SK-N-SH (cell line): ENCODE measurements around the gene SLC7A8. TPM values are rescaled to one million over a fixed set of nuclear protein-coding genes. Genes with fewer than 3 reads are reported as not detected.
A peak's percentile ranks its signal among the peaks of the same experiment; 100 is the strongest.

Source experiments
- CTCF ChIA-PET: fragments of 300-600, 350-600 bp; formaldehyde crosslinking; extraction: SDS; loops from one replicate; lab custom pipeline; 2021; lab: Yijun Ruan, JAX
- POLR2A ChIA-PET: fragments of 350-600 bp; sonication (Branson Sonifier 250); formaldehyde crosslinking; extraction: SDS; loops from one replicate; lab custom pipeline; 2020; ENCODE audit warnings: antibody characterized with exemption, inconsistent platforms; lab: Yijun Ruan, JAX
- DNase-seq: peaks from one replicate; pipeline ENCODE4 v3.0.0; 2012
- H2AFZ ChIP-seq: fragments of 200-600 bp; sonication (generic); 2 replicates; pipeline ENCODE4 v1.8.1; 2016; ENCODE audit warnings: antibody characterized with exemption, mild to moderate bottlenecking, low read depth
- H3F3A ChIP-seq: fragments of 200-600 bp; sonication (generic); replicated peaks from 2 replicates; pipeline ENCODE3; 2016; ENCODE audit warnings: antibody characterized with exemption, mild to moderate bottlenecking; ENCODE audit not compliant: insufficient read depth
- H3K27ac ChIP-seq, 2 experiments: fragments of 200-500 bp in 1 of 2; fragments of 200-600 bp in 1 of 2; sonication (Bioruptor generic) in 1 of 2; sonication (generic), shearing (Covaris generic) in 1 of 2; 2 replicates each; pipeline versions ENCODE4 v1.5.1 to v1.6.1; 2014 to 2016; ENCODE audit warnings: low read depth in 2 of 2, inconsistent platforms in 1 of 2, low read length in 1 of 2, mild to moderate bottlenecking in 1 of 2, mixed read lengths in 1 of 2
- H3K27me3 ChIP-seq: fragments of 200-600 bp; sonication (generic), shearing (Covaris generic); 2 replicates; pipeline ENCODE4 v1.6.1; 2016; ENCODE audit warnings: mixed run types; ENCODE audit not compliant: insufficient read depth
- H3K36me3 ChIP-seq, 2 experiments: fragments of 200-500 bp in 1 of 2; fragments of 200-600 bp in 1 of 2; sonication (Bioruptor generic) in 1 of 2; sonication (generic) in 1 of 2; replicated peaks in 1 of 2; 2 replicates each; pipeline versions ENCODE3 to v1.5.1; 2014 to 2016; ENCODE audit warnings: low read length in 1 of 2, mild to moderate bottlenecking in 1 of 2; ENCODE audit not compliant: insufficient read depth in 2 of 2, control insufficient read depth in 1 of 2
- H3K4me1 ChIP-seq, 2 experiments: fragments of 200-500 bp in 1 of 2; fragments of 200-600 bp in 1 of 2; sonication (Bioruptor generic) in 1 of 2; sonication (generic), shearing (Covaris generic) in 1 of 2; 2 replicates each; pipeline versions ENCODE4 v1.5.1 to v1.6.1; 2014 to 2016; ENCODE audit warnings: low read depth in 1 of 2, low read length in 1 of 2, mixed run types in 1 of 2; ENCODE audit not compliant: insufficient read depth in 2 of 2, control insufficient read depth in 1 of 2
- H3K4me2 ChIP-seq: fragments of 200-600 bp; sonication (generic), shearing (Covaris generic); 2 replicates; pipeline ENCODE4 v1.6.1; 2017; ENCODE audit warnings: mixed run types
- H3K4me3 ChIP-seq, 2 experiments: fragments of 200-500 bp in 1 of 2; fragments of 200-600 bp in 1 of 2; sonication (Bioruptor generic) in 1 of 2; sonication (generic), shearing (Covaris generic) in 1 of 2; 2 replicates each; pipeline versions ENCODE4 v1.5.1 to v1.8.1; 2014 to 2016; ENCODE audit warnings: low read depth in 2 of 2, inconsistent platforms in 1 of 2, low read length in 1 of 2, mild to moderate bottlenecking in 1 of 2, mixed read lengths in 1 of 2, moderate library complexity in 1 of 2
- H3K79me2 ChIP-seq: fragments of 200-600 bp; sonication (generic); 2 replicates; pipeline ENCODE4 v1.8.1; 2017; ENCODE audit warnings: mild to moderate bottlenecking; ENCODE audit not compliant: insufficient read depth
- H3K9ac ChIP-seq: fragments of 200-600 bp; sonication (generic); 2 replicates; pipeline ENCODE4 v1.6.1; 2017; ENCODE audit warnings: mixed run types
- H3K9me2 ChIP-seq: fragments of 200-600 bp; sonication (generic); 2 replicates; pipeline ENCODE4 v1.6.1; 2017; ENCODE audit warnings: mixed run types
- H3K9me3 ChIP-seq: fragments of 200-600 bp; sonication (generic); 2 replicates; pipeline ENCODE4 v1.6.1; 2017; ENCODE audit warnings: mixed run types, mild to moderate bottlenecking, moderate library complexity
- H4K20me1 ChIP-seq: fragments of 200-600 bp; sonication (generic); 2 replicates; pipeline ENCODE4 v1.6.1; 2017; ENCODE audit warnings: mild to moderate bottlenecking, mixed run types; ENCODE audit not compliant: insufficient read depth
- CHD2 ChIP-seq: fragments of 150-350 bp; IDR thresholded peaks from 2 replicates; pipeline ENCODE4 v1.6.1; 2018; ENCODE audit warnings: low read length; ENCODE audit not compliant: partially characterized antibody
- CTCF ChIP-seq: fragments of 200-600 bp; sonication (generic); IDR thresholded peaks from 2 replicates; pipeline ENCODE4 v1.6.1; 2017; ENCODE audit warnings: antibody characterized with exemption, mild to moderate bottlenecking, moderate library complexity
- EZH2phosphoT487 ChIP-seq: fragments of 200-600 bp; sonication (generic); IDR thresholded peaks from 2 replicates; pipeline ENCODE4 v1.6.1; 2017; ENCODE audit warnings: low read depth, mixed run types, mild to moderate bottlenecking, antibody characterized with exemption, moderate library complexity, borderline replicate concordance
- FOSL2 ChIP-seq: IDR thresholded peaks from 2 replicates; pipeline ENCODE4 v1.4.0; 2012; ENCODE audit warnings: low read depth, mild to moderate bottlenecking, moderate library complexity, borderline replicate concordance
- FOXJ3 ChIP-seq: sonication (generic); formaldehyde crosslinking; IDR thresholded peaks from 2 replicates; pipeline ENCODE4 v1.5.1; 2020; ENCODE audit warnings: mild to moderate bottlenecking, missing genetic modification reagents
- FOXM1 ChIP-seq: IDR thresholded peaks from 2 replicates; pipeline ENCODE4 v1.4.0; 2012; ENCODE audit warnings: low read depth, mild to moderate bottlenecking
- GABPA ChIP-seq: IDR thresholded peaks from 2 replicates; pipeline ENCODE4 v1.4.0; 2012; ENCODE audit warnings: low read depth, mild to moderate bottlenecking
- GATA2 ChIP-seq: sonication (generic); formaldehyde crosslinking; IDR thresholded peaks from 2 replicates; pipeline ENCODE4 v1.5.0; 2020; ENCODE audit warnings: mild to moderate bottlenecking, missing genetic modification reagents
- MXI1 ChIP-seq: IDR thresholded peaks from 2 replicates; pipeline ENCODE4 v1.6.1; 2012; ENCODE audit warnings: mild to moderate bottlenecking, low read depth, low read length, improper control_type of control experiment
- NFIC ChIP-seq: IDR thresholded peaks from 2 replicates; pipeline ENCODE4 v1.4.0; 2012; ENCODE audit warnings: borderline replicate concordance
- NRF1 ChIP-seq: IDR thresholded peaks from 2 replicates; pipeline ENCODE4 v1.6.1; 2012; ENCODE audit warnings: low read depth, mild to moderate bottlenecking, low read length
- PBX3 ChIP-seq: IDR thresholded peaks from 2 replicates; pipeline ENCODE4; 2012
- RFX5 ChIP-seq: IDR thresholded peaks from 2 replicates; pipeline ENCODE4 v1.6.1; 2012; ENCODE audit warnings: mild to moderate bottlenecking, improper control_type of control experiment, low read length
- SMC3 ChIP-seq: IDR thresholded peaks from 2 replicates; pipeline ENCODE4 v1.6.1; 2012; ENCODE audit warnings: low read depth, low read length, improper control_type of control experiment
- TAF1 ChIP-seq: IDR thresholded peaks from 2 replicates; pipeline ENCODE4 v1.6.1; 2012; ENCODE audit warnings: low read depth, mild to moderate bottlenecking, low read length, moderate library complexity, borderline replicate concordance
- TCF12 ChIP-seq: IDR thresholded peaks from 2 replicates; pipeline ENCODE4 v1.4.0; 2012
- TEAD4 ChIP-seq: IDR thresholded peaks from 2 replicates; pipeline ENCODE4 v1.4.0; 2012; ENCODE audit warnings: mild to moderate bottlenecking, borderline replicate concordance; ENCODE audit not compliant: insufficient read depth
- USF1 ChIP-seq: IDR thresholded peaks from 2 replicates; pipeline ENCODE4 v1.4.0; 2012; ENCODE audit warnings: low read depth, borderline replicate concordance
- USF2 ChIP-seq: fragments of 150-350 bp; IDR thresholded peaks from 2 replicates; pipeline ENCODE4 v1.6.1; 2017; ENCODE audit warnings: antibody characterized with exemption, low read length, low read depth, borderline replicate concordance
- ZBTB33 ChIP-seq: IDR thresholded peaks from 2 replicates; pipeline ENCODE4 v1.4.0; 2012; ENCODE audit warnings: low read depth, borderline replicate concordance
- WGBS: methylation state at CpG from one replicate; pipeline ENCODE4 v1.1.6; 2017; ENCODE audit warnings: low lambda C conversion rate; 5-methylcytosine and 5-hydroxymethylcytosine counted together
- polyA plus RNA-seq, 3 experiments: library from polyadenylated mRNA; depleted of rRNA; stranded (reverse); fragments of >200 nt; gene quantifications; 2 replicates each; pipeline ENCODE4 v1.2.3, GENCODE V29; 2012

The SLC7A8 gene
- polyA plus RNA-seq, 1 of the 3 experiments (the other 2 are of a cell fraction): 1.4 TPM

GRCh38 chr14:23114120-23114458 is 69.4 kb downstream of the SLC7A8 start:
- ChIA-PET POLR2A (interaction anchor here (1.7 kb wide), 1 partner anchor 19 kb away, joined by 6 read pairs; the partner anchor contains the start of genes ACIN1 and C14orf119), CTCF (interaction anchor here (1.0 to 19.7 kb wide), 2 partner anchors 10 to 69 kb away, joined by 4 to 495 read pairs; partner anchors contain the start of gene SLC7A8)
- H2AFZ ChIP-seq: no peak overlapping the region
- 63% methylated on average over 5 of the region's 5 CpGs for WGBS
- peak overlapping the region in 1 of 2 experiments; percentile 80; a peak in 2 of 4 replicates for H3K27ac ChIP-seq
- no peak for TF ChIP-seq MXI1
- TF ChIP-seq USF2: no peak
- no peak for TF ChIP-seq CHD2
- no peak for TF ChIP-seq GABPA
- no peak for TF ChIP-seq USF1
- TF ChIP-seq GATA2: no peak
- no peak for TF ChIP-seq FOXM1
- TF ChIP-seq RFX5: no peak
- TF ChIP-seq ZBTB33: no peak
- no peak for TF ChIP-seq SMC3
- no peak for TF ChIP-seq NRF1
- no peak for TF ChIP-seq TCF12
- no peak for TF ChIP-seq PBX3
- TF ChIP-seq TEAD4: no peak
- TF ChIP-seq CTCF: no peak
- TF ChIP-seq TAF1: no peak
- TF ChIP-seq NFIC: no peak
- no peak for TF ChIP-seq EZH2phosphoT487
- no peak for TF ChIP-seq FOXJ3 (CRISPR knock-in tag)
- no peak for TF ChIP-seq FOSL2
- H3K79me2 ChIP-seq: no peaks in the 10 kb centered on the region
- no peaks in the 10 kb centered on the region for H4K20me1 ChIP-seq
- no peak overlapping the region for H3K9ac ChIP-seq
- no peaks in the 10 kb centered on the region for H3K9me3 ChIP-seq
- H3K4me1 ChIP-seq: peaks cover 0 to 14% of the 10 kb centered on the region in 2 experiments; a peak in 3 of 4 replicates
- H3K27me3 ChIP-seq: peaks cover 11% of the 10 kb centered on the region; the same call in 1 of the 2 replicates
- H3K9me2 ChIP-seq: no peaks in the 10 kb centered on the region
- H3K4me3 ChIP-seq: no peak overlapping the region
- no peaks in the 10 kb centered on the region for H3K36me3 ChIP-seq
- peak overlapping the region; percentile 74; the same call in 1 of the 2 replicates for H3K4me2 ChIP-seq
- no peak for DNase-seq
- peaks cover 3% of the 10 kb centered on the region for H3F3A ChIP-seq
